ENCODE results near the gene NDUFS7. TPM values are rescaled to one million over a fixed set of nuclear protein-coding genes. Genes with fewer than 3 reads are reported as not detected.
A peak's percentile ranks its signal among the peaks of the same experiment; 100 is the strongest.

The NDUFS7 gene
- total and polyA plus RNA-seq, 2 donors (not counting 3 experiments of a cell fraction or from before 2014, with no cell fraction given): 101 to 224 TPM

DNA sequence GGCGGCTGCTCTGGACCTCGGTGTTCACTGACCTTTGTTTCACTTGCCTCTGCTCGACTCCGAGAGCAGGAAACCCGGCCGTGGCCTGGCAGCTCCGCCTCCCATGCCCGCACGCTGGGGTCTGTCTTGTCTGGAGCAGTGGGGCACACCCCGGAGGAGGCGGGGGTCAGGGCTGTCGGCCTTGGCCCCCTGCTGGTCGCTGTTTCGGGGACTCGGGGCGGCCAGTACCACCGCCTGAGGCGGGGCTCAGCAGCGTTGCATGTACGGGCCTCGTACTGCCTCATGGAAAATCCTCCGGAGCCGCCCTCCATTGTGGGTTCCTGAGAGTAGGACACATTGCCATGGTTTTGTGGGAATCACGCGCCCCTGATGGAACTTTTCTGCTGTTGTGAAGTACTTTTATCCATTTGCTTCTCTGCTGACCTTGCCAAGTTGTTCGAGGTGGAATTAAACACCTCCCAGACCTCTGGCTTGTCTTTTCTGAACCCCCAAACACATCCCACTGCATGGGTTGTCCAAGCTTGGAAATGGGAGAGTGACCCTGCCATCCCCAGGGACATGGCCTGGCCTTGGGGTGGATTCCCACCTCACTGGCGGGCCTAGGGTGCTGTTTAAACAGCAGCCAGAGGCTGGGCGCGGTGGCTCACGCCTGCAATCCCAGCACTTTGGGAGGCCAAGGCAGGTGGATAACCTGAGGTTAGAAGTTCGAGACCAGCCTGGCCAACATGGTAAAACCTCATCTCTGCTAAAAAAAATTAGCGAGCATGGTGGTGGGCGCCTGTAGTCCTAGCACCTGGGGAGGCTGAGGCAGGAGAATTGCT, 5.5 kb upstream of the NDUFS7 start:
- dilution Hi-C loops (cut with MboI; ENCODE audit: extremely low pct_ligation_motif_present, low sequenced_read_pairs): no loop called here
- intact Hi-C loops (cut with micrococcal nuclease): no loop called here

More for the DNA sequence above, 5.5 kb upstream of the NDUFS7 start:
- no peaks in the 10 kb centered on the region for H3K4me1 ChIP-seq (ENCODE audit: control insufficient read depth, extremely low read depth, insufficient read depth, low read length)
- DNase-seq (ENCODE audit: low read depth, low spot score) (no peak), FAIRE-seq (no peak)
- H3K79me2 ChIP-seq (ENCODE audit: control insufficient read depth, insufficient read depth, low read length): no peaks in the 10 kb centered on the region
- no peaks in the 10 kb centered on the region for H4K20me1 ChIP-seq (replicated peaks; ENCODE audit: control insufficient read depth, extremely low read depth, insufficient read depth, low read length)
- ChIA-PET CTCF (no interaction called here), POLR2A (no interaction called here)
- no peak overlapping the region for H3K4me3 ChIP-seq (replicated peaks in 1 of 3; ENCODE audit: insufficient read depth in 1 of 3, low read depth in 1 of 3, low read length in 3 of 3)
- H3K9me3 ChIP-seq (replicated peaks; ENCODE audit: control insufficient read depth, insufficient read depth, low read length): no peaks in the 10 kb centered on the region
- H3K27ac ChIP-seq (ENCODE audit: insufficient read depth, low read depth, low read length): no peak overlapping the region
- BruUV-seq (replicated peaks): no TSS peak
- no peak overlapping the region for H3K9ac ChIP-seq (replicated peaks; ENCODE audit: extremely low read depth, insufficient read depth, low read length)
- no peaks in the 10 kb centered on the region for H3K9me1 ChIP-seq (replicated peaks; ENCODE audit: control insufficient read depth, extremely low read depth, insufficient read depth, low read length)
- no peak for TF ChIP-seq EZH2 (IDR thresholded peaks at IDR 0.05; ENCODE audit: borderline replicate concordance, low read depth, low read length, severe bottlenecking)
- TF ChIP-seq, protein P1, sequence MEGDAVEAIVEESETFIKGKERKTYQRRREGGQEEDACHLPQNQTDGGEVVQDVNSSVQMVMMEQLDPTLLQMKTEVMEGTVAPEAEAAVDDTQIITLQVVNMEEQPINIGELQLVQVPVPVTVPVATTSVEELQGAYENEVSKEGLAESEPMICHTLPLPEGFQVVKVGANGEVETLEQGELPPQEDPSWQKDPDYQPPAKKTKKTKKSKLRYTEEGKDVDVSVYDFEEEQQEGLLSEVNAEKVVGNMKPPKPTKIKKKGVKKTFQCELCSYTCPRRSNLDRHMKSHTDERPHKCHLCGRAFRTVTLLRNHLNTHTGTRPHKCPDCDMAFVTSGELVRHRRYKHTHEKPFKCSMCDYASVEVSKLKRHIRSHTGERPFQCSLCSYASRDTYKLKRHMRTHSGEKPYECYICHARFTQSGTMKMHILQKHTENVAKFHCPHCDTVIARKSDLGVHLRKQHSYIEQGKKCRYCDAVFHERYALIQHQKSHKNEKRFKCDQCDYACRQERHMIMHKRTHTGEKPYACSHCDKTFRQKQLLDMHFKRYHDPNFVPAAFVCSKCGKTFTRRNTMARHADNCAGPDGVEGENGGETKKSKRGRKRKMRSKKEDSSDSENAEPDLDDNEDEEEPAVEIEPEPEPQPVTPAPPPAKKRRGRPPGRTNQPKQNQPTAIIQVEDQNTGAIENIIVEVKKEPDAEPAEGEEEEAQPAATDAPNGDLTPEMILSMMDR (IDR thresholded peaks at IDR 0.05; ENCODE audit: extremely low read depth in 1 of 2, insufficient read depth in 1 of 2, low read depth in 1 of 2, low read length in 2 of 2): peak in 1 of 2 donors; percentile 31
- no peak overlapping the region for H3K4me2 ChIP-seq (ENCODE audit: insufficient read depth, low read length)
- peaks cover 0 to 16% of the 10 kb centered on the region in 2 experiments for H3K36me3 ChIP-seq (ENCODE audit: control insufficient read depth in 2 of 2, extremely low read depth in 1 of 2, insufficient read depth in 2 of 2, low read length in 2 of 2)
- H2AFZ ChIP-seq (ENCODE audit: low read depth, low read length): no peak overlapping the region
- no peaks in the 10 kb centered on the region for H3K27me3 ChIP-seq (ENCODE audit: control insufficient read depth in 2 of 2, insufficient read depth in 2 of 2, low read length in 2 of 2)
